ENCODE results near the gene GARIN1A.

Gene GARIN1A

DNA sequence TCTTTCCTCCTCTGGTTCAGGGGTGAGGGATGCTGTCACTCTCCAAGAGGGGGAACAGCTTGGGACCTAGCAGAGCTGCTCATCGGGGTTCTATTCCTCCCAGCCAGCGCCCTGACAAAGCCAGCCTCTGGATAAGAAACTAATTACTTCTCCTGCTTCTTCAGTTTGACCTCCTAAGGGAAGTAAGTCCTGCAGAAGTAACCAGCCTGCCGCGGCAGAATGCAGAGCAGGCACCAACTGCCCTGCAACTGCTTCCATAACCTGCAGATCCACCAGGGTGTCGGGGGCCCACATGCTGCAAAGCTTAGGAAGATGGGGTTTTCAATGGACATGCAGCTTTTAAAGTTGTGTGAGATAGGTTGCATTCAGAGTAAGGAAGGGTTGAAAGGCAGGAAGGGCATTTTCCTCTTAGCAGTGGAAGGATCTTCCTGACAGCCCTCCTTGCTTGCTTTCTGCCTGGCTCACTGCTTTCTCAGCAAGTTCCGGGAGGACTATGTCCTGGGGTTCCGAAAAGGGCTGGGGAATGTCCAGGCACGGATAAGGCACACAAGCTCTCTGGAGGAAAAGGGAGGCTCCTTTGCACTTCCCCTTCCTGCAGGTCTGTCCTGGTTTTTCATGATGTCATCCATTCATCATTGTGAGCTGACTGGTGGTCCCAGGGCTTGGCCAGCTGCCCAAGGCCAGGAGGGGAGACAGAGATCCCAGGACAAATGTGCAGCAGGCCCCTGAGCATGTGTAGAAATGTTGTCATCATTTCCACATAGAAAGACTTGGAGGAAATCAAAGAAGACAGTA lies 42.8 kb downstream of the GARIN1A start:
- Mint-ChIP-seq H3K36me3 (no peaks in the 10 kb centered on the region), H3K27ac (no peak overlapping the region), H3K27me3 (peaks cover 9% of the 10 kb centered on the region), H3K4me3 (no peak overlapping the region), H3K4me1 (no peaks in the 10 kb centered on the region), H3K9me3 (no peaks in the 10 kb centered on the region)
- DNase-seq (ENCODE audit: low spot score in 2 of 2) (no peak), ATAC-seq (ENCODE audit: low read depth) (no peak)

DNA sequence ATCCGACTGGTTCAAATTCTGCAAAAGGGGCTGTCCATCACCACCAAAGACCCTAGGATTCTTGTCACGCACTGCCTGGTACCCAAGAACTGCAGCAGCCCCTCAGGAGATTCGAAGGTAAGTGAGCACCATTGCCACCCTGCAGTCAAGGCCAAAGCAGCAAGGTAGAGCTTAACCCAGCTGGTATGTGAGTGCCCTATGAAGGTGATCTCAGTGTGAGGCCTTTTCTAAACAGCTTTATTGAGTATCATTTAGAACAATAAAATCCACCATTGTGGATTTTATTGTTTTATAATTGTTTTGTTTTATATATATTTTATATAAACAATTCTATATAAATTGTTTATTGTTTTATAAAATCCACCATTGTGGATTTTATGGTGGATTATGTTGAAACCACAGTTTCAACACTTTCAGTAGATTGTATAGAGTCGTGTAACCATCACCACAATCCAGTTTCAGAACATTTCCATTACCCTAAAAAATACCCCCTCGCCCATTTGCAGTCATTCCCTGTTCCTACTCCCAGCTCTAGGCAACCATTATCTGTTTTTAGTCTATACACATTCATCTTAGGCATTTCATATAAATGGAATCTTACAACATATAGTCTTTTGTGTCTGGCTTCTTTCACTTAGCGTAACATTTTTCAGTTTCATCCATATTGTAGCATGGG lies 47.0 kb downstream of the GARIN1A start:
- peaks cover 9% of the 10 kb centered on the region for H3K27me3 Mint-ChIP-seq
- no peak overlapping the region for H3K4me3 Mint-ChIP-seq
- H3K27ac Mint-ChIP-seq, result no peak overlapping the region
- no peaks in the 10 kb centered on the region for H3K9me3 Mint-ChIP-seq
- no peak for ATAC-seq (ENCODE audit: low read depth)
- no peaks in the 10 kb centered on the region for H3K36me3 Mint-ChIP-seq
- no peaks in the 10 kb centered on the region for H3K4me1 Mint-ChIP-seq
- no peak for DNase-seq (ENCODE audit: low spot score in 2 of 2)

DNA sequence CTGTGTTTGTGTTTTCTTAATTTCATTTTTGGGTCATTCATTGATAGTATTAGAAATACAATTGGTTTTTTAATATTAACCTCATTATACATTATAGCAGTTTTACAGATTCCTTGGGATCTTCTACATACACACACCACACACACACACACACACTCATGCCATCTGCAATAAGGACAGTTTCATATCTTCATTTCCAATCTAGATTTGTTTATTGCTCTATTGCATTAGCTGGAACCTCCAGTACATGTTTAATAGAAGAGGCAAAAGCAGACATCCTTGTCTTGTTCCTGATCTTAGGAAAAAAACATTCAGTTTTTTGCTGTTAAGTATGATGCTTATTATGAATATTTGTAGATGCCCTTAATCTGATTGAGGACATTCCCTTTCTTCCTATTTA lies 49.3 kb downstream of the GARIN1A start:
- Mint-ChIP-seq H3K4me1 (peaks cover 8% of the 10 kb centered on the region), H3K27me3 (peaks cover 6% of the 10 kb centered on the region), H3K9me3 (no peaks in the 10 kb centered on the region), H3K4me3 (no peak overlapping the region), H3K36me3 (no peaks in the 10 kb centered on the region), H3K27ac (no peak overlapping the region)
- ATAC-seq (ENCODE audit: low read depth) (no peak), DNase-seq (ENCODE audit: low spot score in 2 of 2) (no peak)

All from memory B cell (primary cell).